GM23338 (cell line): ENCODE data around the gene CPAMD8. TPM values are rescaled to one million over a fixed set of nuclear protein-coding genes. Genes with fewer than 3 reads are reported as not detected.

Experiments
- ATAC-seq: fragments of 200-7000 bp; cut with Tn5 transposase; 3 replicates; pipeline ENCODE4 v1.9.1; 2020
- DNase-seq: peaks from one replicate; pipeline ENCODE4 v3.0.0-alpha.2; 2015; ENCODE audit warnings: low spot score
- H2AFZ ChIP-seq: fragments of 200-600 bp; sonication (generic); 2 replicates; pipeline ENCODE4 v1.8.0; 2016; ENCODE audit warnings: antibody characterized with exemption, mild to moderate bottlenecking, moderate library complexity
- H3F3A ChIP-seq: fragments of 200-600 bp; sonication (generic); replicated peaks from 2 replicates; pipeline ENCODE4 v1.8.0; 2017; ENCODE audit warnings: antibody characterized with exemption, mixed run types, low read depth
- H3K27ac ChIP-seq: fragments of 200-600 bp; sonication (generic); 2 replicates; pipeline ENCODE4 v1.6.1; 2016; ENCODE audit warnings: low read depth
- H3K27me3 ChIP-seq: fragments of 200-600 bp; sonication (generic); 2 replicates; pipeline ENCODE4 v1.8.0; 2016; ENCODE audit warnings: mild to moderate bottlenecking, mixed run types, moderate library complexity; ENCODE audit not compliant: insufficient read depth
- H3K36me3 ChIP-seq: fragments of 200-600 bp; sonication (generic); 2 replicates; pipeline ENCODE4 v1.8.0; 2016; ENCODE audit warnings: mild to moderate bottlenecking; ENCODE audit not compliant: insufficient read depth
- H3K4me1 ChIP-seq: fragments of 200-600 bp; sonication (generic); 2 replicates; pipeline ENCODE4 v1.8.0; 2016; ENCODE audit warnings: mild to moderate bottlenecking, moderate library complexity; ENCODE audit not compliant: insufficient read depth
- H3K4me2 ChIP-seq: fragments of 200-600 bp; sonication (generic); 2 replicates; pipeline ENCODE4 v1.7.1; 2017; ENCODE audit warnings: mixed run types
- H3K4me3 ChIP-seq: fragments of 200-600 bp; sonication (generic); 2 replicates; pipeline ENCODE4 v1.6.1; 2016; ENCODE audit warnings: mixed run types
- H3K79me2 ChIP-seq: fragments of 200-600 bp; sonication (generic); replicated peaks from 2 replicates; pipeline ENCODE4 v1.8.0; 2017; ENCODE audit warnings: mild to moderate bottlenecking; ENCODE audit not compliant: insufficient read depth
- H3K9me2 ChIP-seq: fragments of 200-600 bp; sonication (generic); 2 replicates; pipeline ENCODE4 v1.8.0; 2017; ENCODE audit not compliant: insufficient read depth
- H4K20me1 ChIP-seq: fragments of 200-600 bp; sonication (generic); replicated peaks from 2 replicates; pipeline ENCODE4 v1.8.0; 2017; ENCODE audit warnings: mild to moderate bottlenecking; ENCODE audit not compliant: insufficient read depth
- H3K27ac Mint-ChIP-seq: 2 replicates; pipeline ENCODE4 v1.8.0; 2020; ENCODE audit warnings: inconsistent platforms, mild to moderate bottlenecking, moderate library complexity, mixed read lengths
- H3K27me3 Mint-ChIP-seq: 3 replicates; pipeline ENCODE4 v1.8.0; 2022; ENCODE audit warnings: low read depth, mild to moderate bottlenecking, moderate library complexity, mixed read lengths, inconsistent platforms; ENCODE audit not compliant: insufficient read depth, poor library complexity
- H3K36me3 Mint-ChIP-seq: 3 replicates; pipeline ENCODE4 v1.8.0; 2021; ENCODE audit warnings: low read depth, mild to moderate bottlenecking, inconsistent platforms, moderate library complexity, mixed read lengths
- H3K4me1 Mint-ChIP-seq: 3 replicates; pipeline ENCODE4 v1.8.0; 2020; ENCODE audit warnings: mild to moderate bottlenecking, inconsistent platforms, mixed read lengths
- H3K4me3 Mint-ChIP-seq: 3 replicates; pipeline ENCODE4 v1.8.0; 2021; ENCODE audit warnings: moderate library complexity, mild to moderate bottlenecking, inconsistent platforms, mixed read lengths
- H3K9me3 Mint-ChIP-seq: 3 replicates; pipeline ENCODE4 v1.8.0; 2020; ENCODE audit warnings: moderate library complexity, mild to moderate bottlenecking, inconsistent platforms, mixed read lengths
- CREB1 ChIP-seq: fragments of 250-450 bp; sonication (Bioruptor Pico); IDR thresholded peaks from 2 replicates; pipeline ENCODE4 v1.5.0; 2020; ENCODE audit warnings: low read depth, mild to moderate bottlenecking, moderate library complexity
- CTCF ChIP-seq, 2 experiments: fragments of 200-600 bp in 1 of 2; sonication (generic) in 1 of 2; conservative IDR thresholded peaks; 2 replicates each; pipeline versions ENCODE4 v1.5.1 to v1.6.1; 2016 to 2017; ENCODE audit warnings: antibody characterized with exemption in 2 of 2, low read depth in 2 of 2, mild to moderate bottlenecking in 2 of 2, moderate library complexity in 1 of 2
- ETS1 ChIP-seq: IDR thresholded peaks from 2 replicates; pipeline ENCODE4 v1.6.1; 2016; ENCODE audit warnings: antibody characterized with exemption
- EZH2 ChIP-seq: fragments of 200-600 bp; sonication (generic); IDR thresholded peaks from one replicate; pipeline ENCODE4 v1.8.0; 2017; ENCODE audit warnings: antibody characterized with exemption, mild to moderate bottlenecking, low read depth; ENCODE audit not compliant: unreplicated experiment
- EZH2phosphoT487 ChIP-seq: fragments of 200-600 bp; sonication (generic); IDR thresholded peaks from one replicate; pipeline ENCODE4 v1.8.1; 2018; ENCODE audit warnings: antibody characterized with exemption; ENCODE audit not compliant: unreplicated experiment
- JUNB ChIP-seq: IDR thresholded peaks from one replicate; pipeline ENCODE4 v1.6.1; 2016; ENCODE audit warnings: antibody characterized with exemption; ENCODE audit not compliant: unreplicated experiment
- NANOG ChIP-seq: IDR thresholded peaks from 2 replicates; pipeline ENCODE4 v1.6.1; 2016; ENCODE audit warnings: antibody characterized with exemption, borderline replicate concordance
- POLR2AphosphoS5 ChIP-seq: IDR thresholded peaks from 2 replicates; pipeline ENCODE4 v1.6.1; 2016; ENCODE audit warnings: antibody characterized with exemption, low read depth
- REST ChIP-seq: IDR thresholded peaks from one replicate; pipeline ENCODE4 v1.6.1; 2018; ENCODE audit warnings: antibody characterized with exemption; ENCODE audit not compliant: unreplicated experiment
- STAT1 ChIP-seq: IDR thresholded peaks from one replicate; pipeline ENCODE4 v1.6.1; 2016; ENCODE audit warnings: antibody characterized with exemption; ENCODE audit not compliant: unreplicated experiment
- ZNF114 ChIP-seq: fragments of 250-450 bp; sonication (Bioruptor Pico); IDR thresholded peaks from 2 replicates; pipeline ENCODE4 v1.5.0; 2020; ENCODE audit warnings: mild to moderate bottlenecking, moderate library complexity
- ZNF331 ChIP-seq: fragments of 250-450 bp; sonication (Bioruptor Pico); IDR thresholded peaks from 2 replicates; pipeline ENCODE4 v1.5.0; 2020; ENCODE audit warnings: low read depth, mild to moderate bottlenecking, moderate library complexity
- ZNF462 ChIP-seq: fragments of 250-450 bp; sonication (Bioruptor Pico); IDR thresholded peaks from 2 replicates; pipeline ENCODE4 v1.5.0; 2020; ENCODE audit warnings: mild to moderate bottlenecking, moderate library complexity
- polyA plus RNA-seq: library from polyadenylated mRNA; unstranded; fragments of >200 nt; fragmentation: Nextera tagmentation; extraction: Ambion mirVana; gene quantifications from 2 replicates; pipeline ENCODE4 v1.2.1, GENCODE V29; 2016
- total RNA-seq: library from RNA; depleted of rRNA; stranded (reverse); fragments of >200 nt; shearing (Covaris generic); gene quantifications from 2 replicates; pipeline ENCODE4 v1.2.3, GENCODE V29; 2014

Gene CPAMD8
- total and polyA plus RNA-seq, 2 experiments from 2014 or later: 4.4 to 11.8 TPM

- TF ChIP-seq REST (no peak), POLR2AphosphoS5 (no peak), ZNF114 (CRISPR knock-in tag) (no peak), EZH2 (no peak)
Measured at GRCh38 chr19:17004386-17004785, 22.2 kb downstream of the CPAMD8 start (continued).

- H3K9me3 Mint-ChIP-seq: peaks cover 11% of the 10 kb centered on the region
- no peak for ATAC-seq
Measured at GRCh38 chr19:17002455-17002854, 24.2 kb downstream of the CPAMD8 start.

More at GRCh38 chr19:17002455-17002854, 24.2 kb downstream of the CPAMD8 start:
- no peak for DNase-seq
- Histone ChIP-seq H3K27ac (no peak overlapping the region), H3K4me1 (no peaks in the 10 kb centered on the region; the same call in 1 of the 2 replicates), H4K20me1 (no peaks in the 10 kb centered on the region), H3K27me3 (no peaks in the 10 kb centered on the region), H3K79me2 (no peaks in the 10 kb centered on the region), H3K4me3 (no peak overlapping the region), H2AFZ (no peak overlapping the region), H3K4me2 (no peak overlapping the region), H3K36me3 (0 out of 2 replicates have a peak, but pooled peaks cover 8% of the 10 kb centered on the region), H3F3A (no peaks in the 10 kb centered on the region), H3K9me2 (no peaks in the 10 kb centered on the region)
- Mint-ChIP-seq H3K4me3 (no peak overlapping the region), H3K4me1 (peaks cover 4% of the 10 kb centered on the region; the same call in 1 of the 3 replicates), H3K27ac (no peak overlapping the region), H3K36me3 (peaks cover 27% of the 10 kb centered on the region), H3K27me3 (peaks cover 11% of the 10 kb centered on the region)
- TF ChIP-seq ETS1 (no peak), EZH2phosphoT487 (no peak), CREB1 (CRISPR knock-in tag) (no peak), ZNF331 (CRISPR knock-in tag) (no peak), STAT1 (no peak), EZH2 (no peak), NANOG (no peak), ZNF462 (no peak), POLR2AphosphoS5 (no peak), CTCF (conservative IDR thresholded peaks at IDR 0.05; ENCODE audit: low read depth in 2 of 2) (no peak), JUNB (no peak)
